AG04449 (cell line): Measurements from ENCODE around the gene SDHAF2.

Source experiments
- CTCF ChIA-PET: fragments of 350-600 bp; formaldehyde crosslinking; extraction: SDS; loops from one replicate; lab custom pipeline; 2021; ENCODE audit warnings: antibody characterized with exemption; lab: Yijun Ruan, JAX
- POLR2A ChIA-PET: fragments of 400-600, 350-600 bp; formaldehyde crosslinking; extraction: SDS; loops from one replicate; lab custom pipeline; 2020; ENCODE audit warnings: antibody characterized with exemption, inconsistent platforms; lab: Yijun Ruan, JAX
- DNase-seq: peaks from one replicate; pipeline ENCODE4 v3.0.0-alpha.2; 2010; ENCODE audit warnings: low read depth, low spot score
- H3K4me3 ChIP-seq: 2 replicates; pipeline ENCODE4 v1.5.1; 2011; ENCODE audit warnings: low read depth, mild to moderate bottlenecking, control low read depth, low read length
- TF ChIP-seq, protein P1 (sequence below): IDR thresholded peaks from one replicate; pipeline ENCODE4 v1.5.1; 2011; ENCODE audit warnings: mild to moderate bottlenecking, moderate library complexity, low read length, control low read depth, inconsistent platforms; ENCODE audit not compliant: insufficient read depth; ENCODE audit errors: missing control alignments

The SDHAF2 gene

DNA sequence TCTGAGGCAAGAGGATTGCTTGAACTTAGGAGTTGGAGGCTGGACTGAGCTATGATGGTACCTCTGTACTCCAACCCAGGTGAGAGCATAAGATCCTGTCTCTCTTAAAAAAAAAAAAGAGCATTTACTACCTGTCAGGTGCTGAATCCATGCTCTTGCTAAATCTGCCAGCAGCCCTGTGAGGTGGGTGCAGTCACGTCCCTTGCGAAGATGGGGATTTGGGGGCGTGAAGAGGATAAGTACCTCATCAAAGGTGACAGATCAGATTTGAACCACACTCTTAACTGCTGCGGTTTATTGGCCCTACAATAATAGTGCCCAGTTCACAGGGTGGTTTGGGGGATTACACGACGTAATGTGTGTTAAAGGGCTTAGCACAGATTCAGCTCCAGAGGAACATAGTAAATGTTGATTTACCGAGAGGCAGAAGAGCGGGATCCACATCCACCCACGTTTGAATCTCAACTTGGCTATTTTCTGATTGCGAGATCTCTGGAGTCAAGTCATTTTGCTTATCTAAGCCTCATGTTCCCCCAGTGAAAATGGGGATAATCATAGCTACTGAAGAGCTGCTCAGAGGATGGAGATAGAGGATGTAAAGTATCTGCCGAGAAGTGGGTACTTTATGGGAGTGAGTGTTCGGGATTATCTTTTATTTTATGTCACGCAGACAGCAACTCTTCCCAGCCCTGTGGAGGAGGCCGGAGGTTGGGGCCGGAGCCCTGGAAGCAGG is 50.5 kb downstream of the SDHAF2 start:
- no peak overlapping the region for H3K4me3 ChIP-seq
- DNase-seq: no peak
- ChIA-PET POLR2A (no interaction called here), CTCF (interaction anchor here (0.9 to 13.6 kb wide), 9 partner anchors 8 to 253 kb away, joined by 3 to 220 read pairs (median 82); partner anchors contain the start of gene LRRC10B)
- TF ChIP-seq, protein P1, sequence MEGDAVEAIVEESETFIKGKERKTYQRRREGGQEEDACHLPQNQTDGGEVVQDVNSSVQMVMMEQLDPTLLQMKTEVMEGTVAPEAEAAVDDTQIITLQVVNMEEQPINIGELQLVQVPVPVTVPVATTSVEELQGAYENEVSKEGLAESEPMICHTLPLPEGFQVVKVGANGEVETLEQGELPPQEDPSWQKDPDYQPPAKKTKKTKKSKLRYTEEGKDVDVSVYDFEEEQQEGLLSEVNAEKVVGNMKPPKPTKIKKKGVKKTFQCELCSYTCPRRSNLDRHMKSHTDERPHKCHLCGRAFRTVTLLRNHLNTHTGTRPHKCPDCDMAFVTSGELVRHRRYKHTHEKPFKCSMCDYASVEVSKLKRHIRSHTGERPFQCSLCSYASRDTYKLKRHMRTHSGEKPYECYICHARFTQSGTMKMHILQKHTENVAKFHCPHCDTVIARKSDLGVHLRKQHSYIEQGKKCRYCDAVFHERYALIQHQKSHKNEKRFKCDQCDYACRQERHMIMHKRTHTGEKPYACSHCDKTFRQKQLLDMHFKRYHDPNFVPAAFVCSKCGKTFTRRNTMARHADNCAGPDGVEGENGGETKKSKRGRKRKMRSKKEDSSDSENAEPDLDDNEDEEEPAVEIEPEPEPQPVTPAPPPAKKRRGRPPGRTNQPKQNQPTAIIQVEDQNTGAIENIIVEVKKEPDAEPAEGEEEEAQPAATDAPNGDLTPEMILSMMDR: no peak

DNA sequence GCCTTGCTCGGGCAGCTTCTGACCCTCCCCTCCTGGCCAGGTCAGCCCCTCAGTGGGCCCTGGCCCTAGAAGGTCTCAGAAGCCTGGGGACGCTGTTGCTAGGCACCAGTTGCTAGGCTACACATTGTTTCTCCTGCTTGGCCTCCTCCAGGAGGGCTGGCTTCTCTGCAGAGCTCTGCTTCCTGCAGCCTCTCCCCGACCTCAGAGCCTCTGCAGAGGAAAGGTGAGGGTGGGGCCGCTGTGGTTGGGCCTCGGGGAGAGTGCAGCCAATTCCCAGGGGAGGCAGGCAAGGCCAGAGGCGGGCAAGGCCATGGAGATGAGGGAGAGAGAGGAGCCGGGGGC is 51.0 kb downstream of the SDHAF2 start:
- POLR2A ChIA-PET: no interaction called here
- no peak for DNase-seq
- H3K4me3 ChIP-seq: no peak overlapping the region
- TF ChIP-seq, protein P1: no peak
- CTCF ChIA-PET: interaction anchor here (0.9 to 13.6 kb wide), 13 partner anchors 7 to 252 kb away, joined by 3 to 220 read pairs (median 23); partner anchors contain the start of gene LRRC10B

DNA sequence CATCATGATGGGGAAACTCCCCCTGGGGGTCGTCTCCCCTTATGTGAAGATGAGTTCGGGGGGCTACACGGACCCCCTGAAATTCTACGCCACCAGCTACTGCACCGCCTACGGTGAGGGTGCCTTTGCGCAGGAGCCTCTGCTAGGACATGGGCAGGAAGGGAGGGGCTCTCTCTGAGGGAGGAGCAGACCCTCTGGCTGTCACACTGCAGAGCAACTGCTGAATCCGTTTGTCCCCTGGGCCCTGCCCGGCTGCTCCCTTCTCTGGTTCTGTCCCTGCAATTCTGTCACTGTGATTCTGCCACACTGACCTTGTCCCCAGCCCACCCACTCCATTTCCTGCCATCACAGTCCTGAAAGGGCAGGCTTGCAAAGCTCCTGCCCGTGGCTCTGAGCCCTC is 51.9 kb downstream of the SDHAF2 start:
- H3K4me3 ChIP-seq: no peak overlapping the region
- CTCF ChIA-PET: interaction anchor here (0.6 to 13.6 kb wide), 24 partner anchors 10 to 266 kb away, joined by 3 to 220 read pairs (median 4); partner anchors contain the start of gene LRRC10B
- TF ChIP-seq, protein P1: no peak
- DNase-seq: no peak
- POLR2A ChIA-PET: interaction anchor here (0.6 kb wide), 1 partner anchor 76 kb away, joined by 3 read pairs; no protein-coding TSS in a partner anchor

DNA sequence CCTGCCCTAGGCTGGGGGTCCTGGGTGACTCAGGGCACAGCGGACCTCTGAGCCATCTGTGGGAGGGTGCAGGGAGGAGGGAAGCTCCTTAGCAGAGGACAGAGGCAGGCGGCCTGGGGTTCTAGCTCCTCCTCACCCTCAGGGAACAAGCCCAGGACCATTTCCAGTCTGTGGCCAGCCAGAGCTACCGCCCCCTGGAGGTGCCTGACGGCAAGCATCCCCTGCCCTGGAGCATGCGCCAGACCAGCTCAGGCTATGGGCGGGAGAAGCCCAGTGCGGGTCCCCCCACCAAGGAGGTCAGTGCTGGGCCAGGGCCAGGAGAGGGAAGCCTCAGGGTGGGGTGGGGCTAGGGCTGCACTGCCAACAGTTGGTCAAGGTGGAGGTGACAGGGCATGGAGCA is 52.6 kb downstream of the SDHAF2 start:
- POLR2A ChIA-PET: interaction anchor here (0.6 kb wide), 1 partner anchor 75 kb away, joined by 3 read pairs; no protein-coding TSS in a partner anchor
- CTCF ChIA-PET: interaction anchor here (0.6 to 13.6 kb wide), 23 partner anchors 10 to 251 kb away, joined by 3 to 220 read pairs (median 4); partner anchors contain the start of gene LRRC10B
- no peak overlapping the region for H3K4me3 ChIP-seq
- TF ChIP-seq, protein P1: peak; percentile 76
- DNase-seq: no peak

DNA sequence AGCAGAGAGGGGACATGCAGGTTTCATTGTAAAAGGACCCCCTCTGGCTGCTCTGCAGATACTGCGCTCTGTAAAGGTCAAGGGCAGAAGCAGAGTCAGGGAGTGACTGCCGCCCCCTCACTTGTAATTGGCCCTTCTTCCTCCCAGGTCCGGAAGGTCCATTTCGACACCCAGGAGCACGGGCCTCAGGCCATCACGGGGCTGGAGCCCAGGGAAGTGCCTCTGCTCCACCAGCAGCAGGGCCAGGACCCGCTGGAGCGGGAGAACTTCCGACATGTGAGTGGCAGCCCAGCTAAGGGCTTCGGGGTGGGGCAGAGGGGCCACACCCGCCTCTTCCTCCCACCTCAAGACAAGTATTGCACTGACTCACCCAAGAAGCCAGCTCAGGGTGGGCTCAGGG is 54.6 kb downstream of the SDHAF2 start:
- CTCF ChIA-PET: interaction anchor here (0.7 to 7.5 kb wide), 8 partner anchors 7 to 155 kb away, joined by 3 to 82 read pairs (median 4); a partner anchor contains a TSS
- POLR2A ChIA-PET: no interaction called here

More for the DNA sequence above, 54.6 kb downstream of the SDHAF2 start:
- no peak overlapping the region for H3K4me3 ChIP-seq
- DNase-seq: no peak
- TF ChIP-seq, protein P1: no peak
